Measurements from ENCODE around the gene DENND4A. TPM values are rescaled to one million over a fixed set of nuclear protein-coding genes. Genes with fewer than 3 reads are reported as not detected.
"Not testable (repeated sequence)": the region's sequence is repeated elsewhere in the genome, so short reads cannot be mapped to it uniquely, and the experiment has no call there.

The DENND4A gene
- total RNA-seq, 2 donors from 2014 or later: 114 to 121 TPM

DNA sequence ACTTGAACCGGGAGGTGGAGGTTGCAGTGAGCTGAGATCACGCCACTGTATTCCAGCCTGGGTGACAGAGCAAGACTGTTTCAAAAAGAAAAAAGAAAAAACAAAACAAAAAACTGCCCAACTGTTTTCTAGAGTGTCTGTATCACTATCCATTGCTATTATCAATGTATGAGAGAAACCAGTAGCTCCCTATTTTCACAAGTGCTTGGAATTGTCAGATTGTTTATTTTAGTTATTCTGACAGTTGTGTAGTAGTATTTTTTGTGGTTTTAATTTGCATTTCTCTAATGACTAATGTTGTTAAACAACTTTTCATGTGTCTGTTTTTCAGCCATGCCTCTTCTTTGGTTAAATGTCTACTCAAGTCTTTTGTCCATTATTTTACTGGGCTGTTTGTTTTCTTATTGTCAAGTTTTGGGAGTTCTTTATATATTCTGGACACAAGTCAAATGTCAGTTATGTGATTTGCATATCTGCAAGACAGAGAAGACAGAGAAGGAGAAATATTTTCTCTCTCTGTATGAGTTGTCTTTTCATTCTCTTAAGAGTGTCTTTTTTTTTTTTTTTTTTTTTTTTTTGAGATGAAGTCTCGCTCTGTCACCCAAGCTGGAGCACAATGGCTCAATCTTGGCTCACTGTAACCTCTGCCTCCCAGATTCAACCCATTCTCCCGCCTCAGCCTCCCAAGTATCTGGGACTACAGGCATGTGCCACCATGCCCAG lies 19.1 kb upstream of the DENND4A start:
- not testable (repeated sequence) for H3K9me3 Mint-ChIP-seq; DNase-seq (ENCODE audit: low spot score); H3K4me3 Mint-ChIP-seq; H3K27me3 Mint-ChIP-seq
- ATAC-seq: peak in 1 of 2 donors; percentile 58
- H3K36me3 Mint-ChIP-seq: peaks cover 12% of the 10 kb centered on the region
- H3K4me1 Mint-ChIP-seq (ENCODE audit: low read depth in 2 of 2): peaks cover 23 to 37% of the 10 kb centered on the region in 2 donors
- H3K27ac Mint-ChIP-seq: peak overlapping the region; percentile 49 to 70

DNA sequence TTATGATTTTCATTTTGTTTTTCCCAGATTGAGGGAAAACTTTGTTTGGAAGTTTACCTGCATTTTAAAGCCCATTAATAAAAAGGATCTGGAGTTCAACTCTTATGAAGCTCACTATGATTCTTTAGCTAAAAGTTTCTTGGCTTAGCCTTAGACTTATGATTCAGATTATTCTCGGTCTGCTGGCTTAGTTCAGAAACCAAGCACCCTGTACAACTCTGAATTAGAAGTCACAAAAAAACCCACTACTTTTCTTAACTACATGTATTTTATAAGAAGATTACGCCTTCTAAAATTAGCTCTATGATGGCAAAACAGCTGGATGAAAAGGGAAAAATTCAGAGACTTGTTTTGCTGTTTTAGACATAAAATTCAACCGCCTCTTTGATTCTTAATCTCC lies 14.3 kb upstream of the DENND4A start:
- no peak for ATAC-seq
- Mint-ChIP-seq H3K4me1 (ENCODE audit: low read depth in 2 of 2) (peaks cover 38 to 41% of the 10 kb centered on the region in 2 donors), H3K36me3 (no peaks in the 10 kb centered on the region), H3K27ac (peak overlapping the region; percentile 94 to 96), H3K4me3 (peak overlapping the region; percentile 83), H3K27me3 (no peaks in the 10 kb centered on the region), H3K9me3 (no peaks in the 10 kb centered on the region)
- no peak for DNase-seq (ENCODE audit: low spot score)

GRCh38 chr15:65805019-65805745 lies 13.1 kb upstream of the DENND4A start:
- H3K9me3 Mint-ChIP-seq: no peaks in the 10 kb centered on the region
- no peaks in the 10 kb centered on the region for H3K36me3 Mint-ChIP-seq
- peak overlapping the region; percentile 83 for H3K4me3 Mint-ChIP-seq
- H3K27ac Mint-ChIP-seq: peak overlapping the region; percentile 94 to 96
- H3K4me1 Mint-ChIP-seq (ENCODE audit: low read depth in 2 of 2): peaks cover 45 to 51% of the 10 kb centered on the region in 2 donors
- H3K27me3 Mint-ChIP-seq: no peaks in the 10 kb centered on the region
- DNase-seq (ENCODE audit: low spot score): no peak
- ATAC-seq: peak; percentile 88 to 91

GRCh38 chr15:65804252-65804931 lies 12.3 kb upstream of the DENND4A start:
- Mint-ChIP-seq H3K36me3 (no peaks in the 10 kb centered on the region), H3K27ac (peak overlapping the region; percentile 94 to 96), H3K9me3 (no peaks in the 10 kb centered on the region), H3K27me3 (no peaks in the 10 kb centered on the region), H3K4me1 (ENCODE audit: low read depth in 2 of 2) (peaks cover 41 to 46% of the 10 kb centered on the region in 2 donors), H3K4me3 (peak overlapping the region; percentile 83)
- DNase-seq (ENCODE audit: low spot score) (no peak), ATAC-seq (peak; percentile 76 to 87)

DNA sequence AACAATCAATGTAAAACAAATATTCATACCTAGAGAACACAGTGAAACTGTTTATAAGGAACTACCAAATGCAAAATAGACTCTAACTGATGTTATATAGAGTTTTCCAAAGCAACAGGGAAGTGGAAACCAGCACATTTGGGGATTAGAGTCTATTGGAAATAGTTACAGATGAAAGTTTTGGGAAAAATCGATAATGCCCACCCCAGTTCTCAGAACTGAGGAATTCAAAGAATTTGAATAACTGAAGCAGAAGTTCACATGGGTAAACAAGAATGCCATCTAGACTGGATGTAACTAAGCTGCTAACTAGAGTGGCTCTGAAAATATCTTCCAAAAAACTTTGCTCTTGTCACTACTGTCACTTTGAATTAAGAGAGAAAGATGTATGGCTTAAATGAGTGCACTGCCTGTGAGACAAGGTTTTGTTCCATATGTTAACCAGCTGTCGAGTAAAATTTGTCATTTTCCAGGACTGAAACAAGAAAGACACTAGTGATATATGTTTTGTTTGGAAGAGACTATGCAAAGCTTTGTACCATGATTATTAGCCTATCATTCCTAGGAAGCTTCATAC lies 9.2 kb upstream of the DENND4A start:
- Mint-ChIP-seq H3K27me3 (no peaks in the 10 kb centered on the region), H3K9me3 (no peaks in the 10 kb centered on the region), H3K36me3 (no peaks in the 10 kb centered on the region), H3K4me3 (no peak overlapping the region), H3K4me1 (ENCODE audit: low read depth in 2 of 2) (peaks cover 50 to 59% of the 10 kb centered on the region in 2 donors), H3K27ac (peak overlapping the region in 1 of 2 donors; percentile 81)
- no peak for ATAC-seq
- no peak for DNase-seq (ENCODE audit: low spot score)

- ATAC-seq (no peak), DNase-seq (ENCODE audit: low spot score) (no peak)
- Mint-ChIP-seq H3K4me1 (ENCODE audit: low read depth in 2 of 2) (peaks cover 51 to 65% of the 10 kb centered on the region in 2 donors), H3K4me3 (peak overlapping the region; percentile 44), H3K27me3 (no peaks in the 10 kb centered on the region), H3K9me3 (no peaks in the 10 kb centered on the region), H3K27ac (peak overlapping the region; percentile 48 to 100), H3K36me3 (no peaks in the 10 kb centered on the region)
These were observed 4.6 kb upstream of the DENND4A start for GRCh38 chr15:65796610-65797078.

DNA sequence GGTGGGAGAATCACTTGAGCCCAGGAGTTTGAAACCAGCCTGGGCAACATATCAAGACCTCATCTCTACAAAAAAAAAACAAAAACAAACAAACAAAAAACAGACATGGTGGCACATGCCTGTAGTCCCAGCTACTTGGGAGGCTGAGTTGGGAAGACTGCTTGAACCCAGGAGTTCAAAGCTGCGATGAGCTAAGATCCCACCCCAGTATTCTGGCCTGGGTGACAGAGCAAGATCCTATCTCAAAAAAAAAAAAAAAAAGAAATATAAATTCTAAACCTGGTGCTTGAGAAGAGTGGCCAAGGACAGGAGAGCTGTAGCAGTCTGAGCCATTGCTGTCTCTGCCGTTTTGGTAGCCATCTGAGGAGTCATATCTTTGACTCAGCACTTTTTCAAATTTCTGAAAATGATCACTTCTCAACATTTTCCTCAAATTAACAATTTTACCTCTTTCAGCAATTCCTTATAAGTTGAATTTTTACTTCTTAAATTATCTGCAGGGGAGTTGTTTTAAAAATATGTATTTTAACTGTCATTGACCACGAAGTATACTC lies 3.6 kb upstream of the DENND4A start:
- Mint-ChIP-seq H3K9me3 (no peaks in the 10 kb centered on the region), H3K4me1 (ENCODE audit: low read depth in 2 of 2) (peaks cover 46 to 58% of the 10 kb centered on the region in 2 donors), H3K4me3 (peak overlapping the region; percentile 44), H3K27me3 (no peaks in the 10 kb centered on the region), H3K36me3 (no peaks in the 10 kb centered on the region), H3K27ac (peak overlapping the region; percentile 48 to 100)
- DNase-seq (ENCODE audit: low spot score) (no peak), ATAC-seq (no peak)

- Mint-ChIP-seq H3K27ac (peak overlapping the region; percentile 94 to 100), H3K36me3 (no peaks in the 10 kb centered on the region), H3K4me3 (peak overlapping the region; percentile 51), H3K27me3 (no peaks in the 10 kb centered on the region), H3K4me1 (ENCODE audit: low read depth in 2 of 2) (peaks cover 54 to 60% of the 10 kb centered on the region in 2 donors), H3K9me3 (no peaks in the 10 kb centered on the region)
- no peak for DNase-seq (ENCODE audit: low spot score)
- ATAC-seq: no peak
These were observed 1.7 kb upstream of the DENND4A start for GRCh38 chr15:65793818-65794104.

DNA sequence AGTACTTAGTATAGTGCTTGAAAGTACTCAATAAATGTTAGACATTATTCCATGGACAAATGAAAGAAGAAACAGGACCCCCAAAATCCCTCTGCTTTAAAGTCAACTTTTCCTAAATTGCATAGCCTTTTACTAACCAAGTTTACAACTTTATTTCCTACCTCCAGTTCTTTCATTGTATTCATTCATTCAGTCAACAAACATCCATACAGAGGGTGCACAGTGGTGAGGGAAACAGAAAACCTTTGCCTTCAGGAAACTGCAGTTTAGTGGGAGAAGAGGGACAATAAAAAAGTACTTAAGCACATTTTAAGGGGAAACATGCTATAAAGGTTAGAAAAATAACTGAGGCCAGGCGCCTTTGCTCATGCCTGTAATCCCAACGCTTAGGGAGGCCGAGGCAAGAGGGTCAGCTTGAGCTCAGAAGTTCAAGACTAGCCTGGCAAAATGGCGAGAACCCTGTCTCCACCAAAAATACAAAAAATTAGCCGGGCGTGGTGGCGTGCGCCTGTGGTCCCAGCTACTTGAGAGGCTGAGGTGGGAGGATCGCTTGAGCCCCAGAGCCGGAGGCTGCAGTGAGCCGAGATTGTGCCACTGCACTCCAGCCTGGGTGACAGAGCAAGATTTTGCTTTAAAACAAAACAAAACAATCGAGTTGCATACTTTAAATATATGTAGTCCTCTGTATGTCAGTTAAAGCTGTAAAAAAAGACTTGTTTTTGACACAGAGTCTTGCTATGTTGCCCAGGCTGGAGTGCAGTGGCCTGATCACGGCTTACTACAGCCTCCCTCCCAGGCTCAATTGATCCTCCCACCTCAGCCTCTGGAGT lies 1.1 kb upstream of the DENND4A start:
- Mint-ChIP-seq H3K27me3 (no peaks in the 10 kb centered on the region), H3K36me3 (no peaks in the 10 kb centered on the region), H3K4me1 (ENCODE audit: low read depth in 2 of 2) (peaks cover 54 to 60% of the 10 kb centered on the region in 2 donors), H3K4me3 (peak overlapping the region; percentile 86), H3K27ac (peak overlapping the region; percentile 94 to 100), H3K9me3 (no peaks in the 10 kb centered on the region)
- ATAC-seq: no peak
- DNase-seq (ENCODE audit: low spot score): no peak

DNA sequence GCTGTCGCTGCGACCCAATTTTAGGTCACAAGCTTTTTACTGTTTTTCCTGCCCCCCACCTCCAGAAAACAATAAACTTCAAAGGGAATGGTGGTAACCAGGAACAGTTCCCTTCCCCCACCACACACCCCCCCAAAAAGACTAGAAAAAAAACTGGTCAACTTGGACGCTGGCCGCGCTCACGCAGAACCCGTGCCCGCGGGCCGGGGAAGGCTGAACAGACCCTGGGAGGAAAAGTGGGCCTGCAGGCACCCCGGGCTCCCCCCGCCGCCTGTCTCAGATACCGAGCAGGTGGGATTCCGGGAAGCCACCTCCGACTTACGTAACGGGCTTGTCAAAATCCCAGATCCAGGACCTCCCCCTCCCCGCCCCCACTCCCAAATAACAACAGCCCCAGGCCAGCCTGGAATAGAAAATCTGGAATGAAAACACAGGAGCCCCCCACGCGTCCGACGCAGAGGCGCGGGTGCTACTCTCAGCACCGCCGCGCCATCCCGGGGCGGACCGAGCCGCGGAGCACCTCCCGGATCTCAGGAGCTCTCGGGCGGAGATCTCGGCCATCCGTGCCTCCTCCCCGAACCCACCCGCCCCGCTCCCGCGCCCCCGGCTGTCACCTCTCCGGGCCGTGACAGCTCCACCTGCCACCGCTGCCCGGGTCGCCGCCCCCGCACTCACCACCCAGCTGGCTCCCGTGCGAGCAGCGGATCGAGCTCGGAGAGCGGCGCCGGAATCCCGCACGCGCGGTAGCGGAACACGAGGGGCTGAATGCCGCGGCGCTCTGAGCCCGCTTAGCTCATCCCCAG lies 557 bp downstream of the DENND4A start:
- peaks cover 52 to 54% of the 10 kb centered on the region in 2 donors for H3K4me1 Mint-ChIP-seq (ENCODE audit: low read depth in 2 of 2)
- peak overlapping the region; percentile 94 to 100 for H3K27ac Mint-ChIP-seq
- H3K27me3 Mint-ChIP-seq: no peaks in the 10 kb centered on the region
- DNase-seq (ENCODE audit: low spot score) (peak; percentile 72), ATAC-seq (peak in 1 of 2 donors; percentile 1)
- H3K36me3 Mint-ChIP-seq: no peaks in the 10 kb centered on the region
- peak overlapping the region; percentile 86 for H3K4me3 Mint-ChIP-seq
- H3K9me3 Mint-ChIP-seq: no peaks in the 10 kb centered on the region

DNA sequence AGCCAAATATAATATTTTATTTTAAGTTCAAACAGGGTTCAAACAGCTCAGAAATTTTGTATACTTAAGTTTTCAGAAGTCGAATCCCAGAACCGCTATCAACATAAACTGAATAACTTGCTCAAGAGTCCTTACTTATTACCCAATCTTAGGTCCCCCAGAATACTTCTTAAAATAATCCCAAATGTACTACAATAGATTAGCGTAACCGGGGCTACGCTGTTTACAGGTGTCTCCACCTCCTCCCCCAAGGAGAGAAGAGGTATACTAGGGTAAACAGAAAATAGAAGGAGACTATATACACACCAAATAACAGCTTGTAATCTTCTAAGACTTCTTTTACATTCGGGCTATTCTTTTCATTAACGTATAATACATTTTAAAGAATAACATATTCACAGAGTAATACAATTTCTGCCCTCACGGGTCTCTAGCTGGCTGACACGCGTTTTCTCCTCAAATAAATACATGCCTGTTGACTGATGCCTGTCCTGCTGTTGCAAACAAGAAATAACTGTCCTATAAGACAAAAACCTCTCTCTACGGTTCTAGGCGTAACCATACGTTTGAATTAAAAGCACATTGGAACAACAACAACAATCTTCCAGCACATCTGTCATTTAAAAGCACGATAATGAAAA lies 1.3 kb downstream of the DENND4A start:
- Mint-ChIP-seq H3K9me3 (no peaks in the 10 kb centered on the region), H3K4me3 (peak overlapping the region; percentile 86), H3K27me3 (no peaks in the 10 kb centered on the region), H3K36me3 (no peaks in the 10 kb centered on the region), H3K4me1 (ENCODE audit: low read depth in 2 of 2) (peaks cover 46 to 48% of the 10 kb centered on the region in 2 donors), H3K27ac (peak overlapping the region; percentile 94 to 100)
- DNase-seq (ENCODE audit: low spot score) (no peak), ATAC-seq (no peak)
